Urothelium cell line (cell line): ENCODE data around the gene CANX.

ENCODE experiments used
- DNase-seq: peaks from one replicate; pipeline ENCODE4 v3.0.0; 2011; ENCODE audit warnings: low spot score, mixed read lengths
- FAIRE-seq: peaks from 2 replicates; lab custom pipeline; 2011; peaks lifted over from hg19 to GRCh38; lab: Jason Lieb, UNC

CANX gene

GRCh38 chr5:179749857-179750508 lies 51.2 kb downstream of the CANX start:
- DNase-seq (no peak), FAIRE-seq (no peak)

- no peak for DNase-seq
- FAIRE-seq = no peak
These were observed 55.2 kb downstream of the CANX start for GRCh38 chr5:179753971-179754370.

GRCh38 chr5:179755022-179755421 lies 56.3 kb downstream of the CANX start:
- no peak for FAIRE-seq
- DNase-seq = no peak

- no peak for FAIRE-seq
- no peak for DNase-seq
These were observed 60.2 kb downstream of the CANX start for GRCh38 chr5:179758955-179759354.

- FAIRE-seq (no peak), DNase-seq (no peak)
These were observed 61.1 kb downstream of the CANX start for GRCh38 chr5:179759581-179760551.

- no peak for FAIRE-seq
- DNase-seq = no peak
These were observed 63.5 kb downstream of the CANX start for GRCh38 chr5:179762079-179762780.

- FAIRE-seq = no peak
- DNase-seq = no peak
These were observed 64.0 kb downstream of the CANX start for GRCh38 chr5:179762781-179763176.

- FAIRE-seq (no peak), DNase-seq (peak; percentile 78)
These were observed 64.6 kb downstream of the CANX start for GRCh38 chr5:179763215-179763945.

GRCh38 chr5:179764056-179764455 lies 65.3 kb downstream of the CANX start:
- DNase-seq (no peak), FAIRE-seq (no peak)

GRCh38 chr5:179765400-179765799 lies 66.6 kb downstream of the CANX start:
- no peak for FAIRE-seq

GRCh38 chr5:179766021-179766725 lies 67.4 kb downstream of the CANX start:
- FAIRE-seq (no peak), DNase-seq (no peak)

More at GRCh38 chr5:179765400-179765799, 66.6 kb downstream of the CANX start:
- peak; percentile 52 for DNase-seq

GRCh38 chr5:179766726-179767455 lies 68.1 kb downstream of the CANX start:
- no peak for FAIRE-seq
- no peak for DNase-seq

GRCh38 chr5:179767496-179768100 lies 68.8 kb downstream of the CANX start:
- DNase-seq (no peak), FAIRE-seq (no peak)

GRCh38 chr5:179768326-179769085 lies 69.7 kb downstream of the CANX start:
- no peak for FAIRE-seq
- no peak for DNase-seq

- DNase-seq (no peak), FAIRE-seq (no peak)
These were observed 70.5 kb downstream of the CANX start for GRCh38 chr5:179769271-179769670.

GRCh38 chr5:179769796-179770195 lies 71.0 kb downstream of the CANX start:
- FAIRE-seq = no peak
- DNase-seq = no peak

GRCh38 chr5:179771311-179771895 lies 72.6 kb downstream of the CANX start:
- DNase-seq = no peak

GRCh38 chr5:179772351-179772750 lies 73.6 kb downstream of the CANX start:
- DNase-seq (no peak), FAIRE-seq (no peak)

More at GRCh38 chr5:179771311-179771895, 72.6 kb downstream of the CANX start:
- FAIRE-seq = no peak
